Adrenal gland (tissue), 12 donors: ENCODE measurements around the gene MLXIPL. TPM values are rescaled to one million over a fixed set of nuclear protein-coding genes. Genes with fewer than 3 reads are reported as not detected.
A peak's percentile ranks its signal among the peaks of the same experiment; 100 is the strongest.
"Not testable (repeated sequence)": the region's sequence is repeated elsewhere in the genome, so short reads cannot be mapped to it uniquely, and the experiment has no call there.

Source experiments
- DNase-seq, 7 donors: peaks; one replicate each; pipeline ENCODE4 v3.0.0-alpha.2; 2019 to 2020
- H3K27ac ChIP-seq, 5 donors: fragments of 200-600 bp; sonication (generic) in 4 of 5; 1 replicate in 3 of 5; 2 replicates in 2 of 5; pipeline versions ENCODE4 v1.5.1 to v1.8.0; 2016 to 2020; ENCODE audit warnings: mild to moderate bottlenecking in 1 of 5
- H3K27me3 ChIP-seq: fragments of 200-600 bp; 2 replicates; pipeline ENCODE4 v1.8.0; 2021
- H3K36me3 ChIP-seq, 2 donors: fragments of 200-600 bp; replicated peaks in 1 of 2; 1 replicate in 1 of 2; 2 replicates in 1 of 2; pipeline versions ENCODE4 v1.5.1 to v1.8.0; 2018 to 2022
- H3K4me1 ChIP-seq, 2 donors: fragments of 200-600 bp; replicated peaks in 1 of 2; 1 replicate in 1 of 2; 2 replicates in 1 of 2; pipeline versions ENCODE4 v1.5.1 to v1.8.0; 2018 to 2021
- H3K4me3 ChIP-seq, 4 donors: fragments of 200-600 bp; sonication (generic) in 3 of 4; one replicate each; pipeline ENCODE4 v1.5.1; 2016 to 2018
- H3K9me3 ChIP-seq, 3 donors: fragments of 200-600 bp; sonication (generic) in 1 of 3; replicated peaks in 1 of 3; 1 replicate in 2 of 3; 2 replicates in 1 of 3; pipeline versions ENCODE4 v1.5.1 to v1.8.0; 2016 to 2021
- POLR2A ChIP-seq, 2 donors: fragments of 450-650 bp; IDR thresholded peaks; one replicate each; pipeline ENCODE4 v1.6.1; 2017; ENCODE audit warnings: antibody characterized with exemption in 2 of 2, mild to moderate bottlenecking in 2 of 2, moderate library complexity in 1 of 2
- WGBS, 4 donors: extraction: QIAGEN DNeasy Blood & Tissue Kit in 2 of 4; methylation state at CpG; one replicate each; pipeline versions ENCODE4 v1.1.5 to v1.1.7; 2013 to 2017; 5-methylcytosine and 5-hydroxymethylcytosine counted together
- intact Hi-C, 2 donors: fragments of 100-400 bp; cut with DNase I; formaldehyde crosslinking; loops; one replicate each; pipeline versions ENCODE4 v1.14.1 to v1.15.0; 2022 to 2023
- polyA plus RNA-seq, 3 donors: library from polyadenylated mRNA; stranded (reverse); fragments of 200-250 nt in 2 of 3; fragments of 350-450 nt in 1 of 3; fragmentation: Illumina TruSeq in 1 of 3; extraction: RNeasy Lipid Tissue Mini Kit (QIAGEN cat#74804) in 1 of 3; gene quantifications; one replicate each; pipeline ENCODE4 v1.2.3, GENCODE V29; 2013 to 2014
- total RNA-seq, 9 donors: library from RNA; depleted of rRNA in 4 of 9; stranded (reverse); fragments of >200 nt in 4 of 9; fragments of 120-200 nt in 1 of 9; fragmentation: NEBNext Ultra II Directional in 1 of 9; extraction: Animal tissue kit (Norgen Biotek cat#: 25700) in 1 of 9; gene quantifications; one replicate each; pipeline versions ENCODE4 v1.1.0 to v1.2.4, GENCODE V29; 2013 to 2023
- TF ChIP-seq, protein P1 (sequence below), 6 experiments: fragments of 450-650 bp in 4 of 6; fragments of 200-600 bp in 2 of 6; sonication (generic) in 1 of 6; IDR thresholded peaks; 1 replicate in 5 of 6; 2 replicates in 1 of 6; pipeline versions ENCODE4 v1.5.1 to v1.8.0; 2016 to 2021; ENCODE audit warnings: antibody characterized with exemption in 6 of 6, mild to moderate bottlenecking in 2 of 6, moderate library complexity in 1 of 6
- donor health status: healthy with polysubstance abuse.
- donor health status: Bipolar disorder and iron deficiency.
- donor health status: DM: yes; HTN: yes; CAD: no.
- donor health status: DM: no; HTN: no; CAD: no.
- donor health status: DM: no; HTN: no; CAD: no.
- donor health status: DM: yes; HTN: yes; CAD: no.

The MLXIPL gene
- total and polyA plus RNA-seq, 12 donors = under 0.01 to 586 (median 62.7) TPM

DNA sequence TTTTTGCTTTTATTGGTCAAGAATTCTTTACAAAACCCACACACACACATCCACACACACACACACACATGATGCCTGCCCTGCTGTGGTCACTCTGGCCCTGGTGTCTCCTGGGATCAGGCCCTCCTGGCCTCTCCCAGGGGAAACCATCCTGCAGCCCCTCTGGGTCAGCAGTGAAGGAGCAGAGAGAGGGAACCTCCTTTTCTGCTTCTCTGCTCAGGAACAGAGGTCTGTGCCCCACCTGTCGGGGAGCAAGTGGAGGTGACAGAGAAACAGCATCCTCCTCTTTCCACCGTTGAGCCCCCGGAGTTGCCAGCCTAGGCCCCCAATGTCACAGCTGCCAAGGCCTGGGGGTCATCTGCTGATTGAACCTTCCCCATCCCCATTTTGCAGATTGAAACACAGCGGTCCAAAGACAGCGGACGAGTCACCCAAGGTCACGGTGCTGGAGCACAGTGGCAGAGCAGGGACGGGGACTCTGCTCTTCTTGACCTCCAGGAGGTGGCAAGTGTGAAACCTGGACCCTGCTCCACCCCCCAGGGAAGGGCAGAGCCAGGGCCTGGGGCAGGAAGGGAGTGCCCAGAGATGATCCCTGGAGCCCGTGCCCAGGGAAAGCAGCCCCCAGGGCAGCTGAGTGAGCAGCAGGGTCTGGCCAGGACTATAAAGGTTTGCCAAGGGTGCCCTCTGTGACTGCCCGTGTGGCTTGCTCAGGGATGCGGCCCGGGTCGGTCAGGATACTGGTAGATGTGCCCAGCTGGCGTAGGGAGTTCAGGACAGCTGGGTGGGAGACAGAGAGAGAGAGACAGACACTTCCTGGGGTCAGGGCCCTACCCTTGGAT is 30.9 kb downstream of the MLXIPL start:
- Histone ChIP-seq H3K36me3 (no peaks in the 10 kb centered on the region), H3K4me3 (no peak overlapping the region), H3K9me3 (no peaks in the 10 kb centered on the region), H3K4me1 (no peaks in the 10 kb centered on the region), H3K27me3 (no peaks in the 10 kb centered on the region), H3K27ac (no peak overlapping the region)
- TF ChIP-seq, protein P1, sequence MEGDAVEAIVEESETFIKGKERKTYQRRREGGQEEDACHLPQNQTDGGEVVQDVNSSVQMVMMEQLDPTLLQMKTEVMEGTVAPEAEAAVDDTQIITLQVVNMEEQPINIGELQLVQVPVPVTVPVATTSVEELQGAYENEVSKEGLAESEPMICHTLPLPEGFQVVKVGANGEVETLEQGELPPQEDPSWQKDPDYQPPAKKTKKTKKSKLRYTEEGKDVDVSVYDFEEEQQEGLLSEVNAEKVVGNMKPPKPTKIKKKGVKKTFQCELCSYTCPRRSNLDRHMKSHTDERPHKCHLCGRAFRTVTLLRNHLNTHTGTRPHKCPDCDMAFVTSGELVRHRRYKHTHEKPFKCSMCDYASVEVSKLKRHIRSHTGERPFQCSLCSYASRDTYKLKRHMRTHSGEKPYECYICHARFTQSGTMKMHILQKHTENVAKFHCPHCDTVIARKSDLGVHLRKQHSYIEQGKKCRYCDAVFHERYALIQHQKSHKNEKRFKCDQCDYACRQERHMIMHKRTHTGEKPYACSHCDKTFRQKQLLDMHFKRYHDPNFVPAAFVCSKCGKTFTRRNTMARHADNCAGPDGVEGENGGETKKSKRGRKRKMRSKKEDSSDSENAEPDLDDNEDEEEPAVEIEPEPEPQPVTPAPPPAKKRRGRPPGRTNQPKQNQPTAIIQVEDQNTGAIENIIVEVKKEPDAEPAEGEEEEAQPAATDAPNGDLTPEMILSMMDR (IDR thresholded peaks at IDR 0.05) = no peak
- TF ChIP-seq POLR2A (IDR thresholded peaks at IDR 0.05) = no peak
- 62 to 83% (median 64%) methylated on average over 12 to 14 of the region's 14 CpGs for WGBS, 4 donors
- DNase-seq = no peak
- intact Hi-C loops = no loop called here

DNA sequence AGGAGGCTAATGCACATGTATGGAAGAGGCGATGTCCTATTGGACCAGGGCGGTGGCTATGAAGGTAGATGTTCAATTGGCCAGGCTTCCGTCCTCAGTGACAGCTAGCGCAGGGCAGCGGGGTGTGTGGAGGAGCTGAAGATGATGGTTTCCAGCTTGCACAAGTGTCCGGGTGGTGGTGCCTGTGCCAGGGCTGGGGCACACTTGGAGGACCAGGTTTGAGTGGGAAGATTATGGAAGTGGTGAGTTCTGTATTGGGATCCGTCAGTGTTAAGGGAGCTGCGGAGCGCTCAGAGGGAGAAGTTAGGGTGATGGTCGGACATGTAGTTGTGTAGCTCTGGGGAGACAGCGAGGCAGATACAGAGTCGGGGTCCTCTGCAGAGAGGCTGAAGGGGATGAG is 37.4 kb downstream of the MLXIPL start:
- TF ChIP-seq POLR2A (IDR thresholded peaks at IDR 0.05) = no peak
- TF ChIP-seq, protein P1 (IDR thresholded peaks at IDR 0.05) = no peak
- intact Hi-C loops = no loop called here
- H3K4me3 ChIP-seq = no peak overlapping the region
- peaks cover 0 to 8% of the 10 kb centered on the region in 2 donors for H3K4me1 ChIP-seq
- no peaks in the 10 kb centered on the region for H3K9me3 ChIP-seq
- no peaks in the 10 kb centered on the region for H3K27me3 ChIP-seq
- DNase-seq = no peak
- peak overlapping the region in 1 of 5 donors; percentile 46 for H3K27ac ChIP-seq
- no peaks in the 10 kb centered on the region for H3K36me3 ChIP-seq
- 92 to 96% (median 93%) methylated on average over 12 of the region's 12 CpGs for WGBS, 4 donors

DNA sequence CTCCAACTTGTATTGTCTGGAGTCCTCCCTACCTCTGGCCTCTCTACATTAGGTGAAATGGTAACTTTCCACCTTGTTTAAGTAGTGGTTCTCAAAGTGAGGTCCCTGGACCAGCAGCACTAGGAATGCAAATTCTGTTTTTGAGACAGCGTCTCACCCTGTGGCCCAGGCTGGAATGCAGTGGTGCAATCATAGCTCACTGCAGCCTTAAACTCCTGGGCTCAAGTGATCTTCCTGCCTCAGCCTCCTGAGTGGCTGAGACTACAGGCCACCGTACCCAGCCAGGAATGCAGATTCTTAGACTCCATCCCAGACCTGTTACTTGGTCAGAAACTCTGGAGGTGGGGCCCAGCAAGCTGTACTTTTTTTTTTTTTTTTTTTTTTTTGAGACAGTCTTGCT is 39.1 kb downstream of the MLXIPL start:
- TF ChIP-seq, protein P1 (IDR thresholded peaks at IDR 0.05) = no peak
- TF ChIP-seq POLR2A (IDR thresholded peaks at IDR 0.05) = no peak
- Histone ChIP-seq H3K9me3 (no peaks in the 10 kb centered on the region), H3K4me1 (peaks cover 0 to 8% of the 10 kb centered on the region in 2 donors), H3K36me3 (no peaks in the 10 kb centered on the region), H3K27ac (no peak overlapping the region), H3K4me3 (no peak overlapping the region), H3K27me3 (no peaks in the 10 kb centered on the region)
- intact Hi-C loops = no loop called here
- 73 to 83% (median 82%) methylated on average over 2 of the region's 2 CpGs for WGBS, 4 donors
- no peak for DNase-seq

DNA sequence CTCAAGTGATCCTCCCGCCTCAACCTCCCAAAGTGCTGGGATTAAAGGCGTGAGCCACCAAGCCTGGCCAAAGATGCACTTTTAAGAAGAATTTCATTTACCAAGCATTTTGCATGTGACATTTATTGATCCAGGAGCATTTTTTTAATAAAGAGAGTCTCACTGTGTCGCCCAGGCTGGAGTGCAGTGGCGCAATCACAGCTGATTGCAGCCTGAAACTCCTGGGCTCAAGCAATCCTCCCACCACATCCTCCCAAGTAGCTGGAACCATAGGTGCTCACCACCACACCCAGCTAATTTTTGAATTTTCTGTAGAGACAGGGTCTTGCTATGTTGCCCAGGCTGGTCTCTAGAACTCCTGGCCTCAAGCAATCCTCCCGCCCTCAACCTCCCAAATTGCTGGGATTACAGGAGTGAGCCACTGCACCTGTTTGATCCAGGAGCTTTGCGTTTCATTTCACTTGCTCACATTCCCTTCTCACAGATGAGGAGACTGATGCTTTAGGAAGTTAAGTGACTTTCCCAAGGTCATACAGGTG is 41.6 kb downstream of the MLXIPL start:
- H3K9me3 ChIP-seq = no peaks in the 10 kb centered on the region
- WGBS, 4 donors = 86 to 92% (median 89%) methylated on average over 6 of the region's 6 CpGs
- no peaks in the 10 kb centered on the region for H3K36me3 ChIP-seq
- no peaks in the 10 kb centered on the region for H3K27me3 ChIP-seq
- intact Hi-C loops = no loop called here
- no peak overlapping the region for H3K4me3 ChIP-seq
- peak overlapping the region in 1 of 5 donors; percentile 77 for H3K27ac ChIP-seq
- TF ChIP-seq, protein P1 (IDR thresholded peaks at IDR 0.05) = no peak
- no peak for TF ChIP-seq POLR2A (IDR thresholded peaks at IDR 0.05)
- peaks cover 2 to 15% of the 10 kb centered on the region in 2 donors for H3K4me1 ChIP-seq
- DNase-seq = no peak

DNA sequence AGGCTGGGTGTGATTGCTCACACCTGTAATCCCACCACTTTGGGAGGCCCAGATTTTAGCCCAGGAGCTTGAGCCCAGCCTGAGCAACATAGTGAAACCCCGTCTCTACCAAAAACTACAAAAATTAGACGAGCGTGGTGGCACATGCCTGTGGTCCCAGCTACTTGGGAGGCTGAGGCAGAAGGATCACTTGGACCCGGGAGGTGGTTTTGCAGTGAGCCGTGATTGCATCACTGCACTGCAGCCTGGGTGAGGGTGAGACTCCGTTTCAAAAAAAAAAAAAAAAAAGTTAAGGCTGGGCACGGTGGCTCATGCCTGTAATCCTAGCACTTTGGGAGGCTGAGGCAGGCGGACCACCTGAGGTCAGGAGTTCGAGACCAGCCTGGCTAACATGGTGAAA is 43.3 kb downstream of the MLXIPL start:
- H3K27me3 ChIP-seq, H3K9me3 ChIP-seq, H3K4me3 ChIP-seq, H3K27ac ChIP-seq, H3K36me3 ChIP-seq, intact Hi-C loops, DNase-seq: not testable (repeated sequence)
- H3K4me1 ChIP-seq = peaks cover 8 to 21% of the 10 kb centered on the region in 2 donors
- WGBS, 4 donors = 72 to 77% (median 74%) methylated on average over 9 of the region's 9 CpGs
